ENCODE data around the gene RBM28.

- TF ChIP-seq CTCF (optimal IDR thresholded peaks at IDR 0.05 in 1 of 3, IDR thresholded peaks at IDR 0.05 in 1 of 3, conservative IDR thresholded peaks at IDR 0.05 in 1 of 3; ENCODE audit: extremely low read depth in 1 of 3, insufficient read depth in 2 of 3, low read length in 3 of 3) (no peak), EZH2 (IDR thresholded peaks at IDR 0.05; ENCODE audit: low read length) (no peak)
These were observed 76.1 kb downstream of the RBM28 start for GRCh38 chr7:128267595-128267924.

Measured in keratinocyte (primary cell).